Hepatic stellate cell (primary cell): Measurements from ENCODE around the gene COL4A1.

Source experiments
- DNase-seq: peaks from one replicate; pipeline ENCODE4 v3.0.0; 2011; ENCODE audit warnings: low spot score

COL4A1 gene

GRCh38 chr13:110109910-110110309 is 197.0 kb downstream of the COL4A1 start:
- peak; percentile 93 for DNase-seq

- DNase-seq: no peak
These were observed 197.7 kb downstream of the COL4A1 start for GRCh38 chr13:110109140-110109783.

GRCh38 chr13:110108348-110109139 is 198.4 kb downstream of the COL4A1 start:
- peak; percentile 93 for DNase-seq

- no peak for DNase-seq
These were observed 199.2 kb downstream of the COL4A1 start for GRCh38 chr13:110107568-110108347.

- DNase-seq: no peak
These were observed 200.2 kb downstream of the COL4A1 start for GRCh38 chr13:110106726-110107125.

- no peak for DNase-seq
These were observed 201.8 kb downstream of the COL4A1 start for GRCh38 chr13:110105136-110105535.

- no peak for DNase-seq
These were observed 203.4 kb downstream of the COL4A1 start for GRCh38 chr13:110103534-110103933.

- no peak for DNase-seq
These were observed 203.9 kb downstream of the COL4A1 start for GRCh38 chr13:110103026-110103425.

- DNase-seq: no peak
These were observed 204.9 kb downstream of the COL4A1 start for GRCh38 chr13:110102053-110102452.

GRCh38 chr13:110099922-110100321 is 207.0 kb downstream of the COL4A1 start:
- DNase-seq: no peak
